ENCODE data around the gene OR10C1. TPM values are rescaled to one million over a fixed set of nuclear protein-coding genes. Genes with fewer than 3 reads are reported as not detected.

Gene OR10C1
- total RNA-seq, 1 experiment from 2014 or later = not detected

DNA sequence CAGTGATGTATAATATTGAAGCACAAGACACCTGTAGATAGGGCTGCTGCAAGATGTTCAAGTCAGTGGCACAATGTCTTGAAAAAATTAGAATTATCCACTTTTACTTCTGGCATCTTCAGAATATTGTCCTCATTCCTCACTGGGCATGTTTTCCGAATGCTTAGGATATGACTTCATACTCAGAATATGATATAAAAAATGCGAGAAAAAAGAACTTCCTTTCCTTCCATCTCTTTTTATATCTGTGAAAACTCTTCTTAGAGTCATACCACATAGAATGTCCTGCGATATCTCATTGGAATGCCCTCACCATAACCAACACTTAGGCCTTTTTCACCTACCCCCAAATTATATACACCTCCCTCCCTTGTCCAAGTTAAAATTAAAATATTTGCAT, 44.1 kb downstream of the OR10C1 start:
- CTCF ChIA-PET = no interaction called here

GRCh38 chr6:29483735-29484134, 44.6 kb downstream of the OR10C1 start:
- no peak for DNase-seq (ENCODE audit: low spot score)
- no peaks in the 10 kb centered on the region for H3K36me3 ChIP-seq (ENCODE audit: insufficient read depth, low read length, poor library complexity, severe bottlenecking)
- no peak overlapping the region for H3K4me3 ChIP-seq (ENCODE audit: low read depth, low read length, poor library complexity, severe bottlenecking)
- no TSS peak for BruUV-seq (replicated peaks)
- no peak overlapping the region for H3K27ac ChIP-seq (ENCODE audit: low read depth, low read length, poor library complexity, severe bottlenecking)
- H3K9me3 ChIP-seq (ENCODE audit: low read depth, low read length, poor library complexity, severe bottlenecking) = no peaks in the 10 kb centered on the region
- H3K4me1 ChIP-seq (ENCODE audit: insufficient read depth, low read length, poor library complexity, severe bottlenecking) = no peaks in the 10 kb centered on the region
- intact Hi-C loops (cut with micrococcal nuclease; ENCODE audit: unreplicated experiment) = no loop called here
- ChIA-PET POLR2A (ENCODE audit: low non-redundant PET) (no interaction called here), CTCF (no interaction called here)
- H3K27me3 ChIP-seq (replicated peaks; ENCODE audit: insufficient read depth, low read depth, low read length, poor library complexity) = no peaks in the 10 kb centered on the region
- TF ChIP-seq, protein P1, sequence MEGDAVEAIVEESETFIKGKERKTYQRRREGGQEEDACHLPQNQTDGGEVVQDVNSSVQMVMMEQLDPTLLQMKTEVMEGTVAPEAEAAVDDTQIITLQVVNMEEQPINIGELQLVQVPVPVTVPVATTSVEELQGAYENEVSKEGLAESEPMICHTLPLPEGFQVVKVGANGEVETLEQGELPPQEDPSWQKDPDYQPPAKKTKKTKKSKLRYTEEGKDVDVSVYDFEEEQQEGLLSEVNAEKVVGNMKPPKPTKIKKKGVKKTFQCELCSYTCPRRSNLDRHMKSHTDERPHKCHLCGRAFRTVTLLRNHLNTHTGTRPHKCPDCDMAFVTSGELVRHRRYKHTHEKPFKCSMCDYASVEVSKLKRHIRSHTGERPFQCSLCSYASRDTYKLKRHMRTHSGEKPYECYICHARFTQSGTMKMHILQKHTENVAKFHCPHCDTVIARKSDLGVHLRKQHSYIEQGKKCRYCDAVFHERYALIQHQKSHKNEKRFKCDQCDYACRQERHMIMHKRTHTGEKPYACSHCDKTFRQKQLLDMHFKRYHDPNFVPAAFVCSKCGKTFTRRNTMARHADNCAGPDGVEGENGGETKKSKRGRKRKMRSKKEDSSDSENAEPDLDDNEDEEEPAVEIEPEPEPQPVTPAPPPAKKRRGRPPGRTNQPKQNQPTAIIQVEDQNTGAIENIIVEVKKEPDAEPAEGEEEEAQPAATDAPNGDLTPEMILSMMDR (conservative IDR thresholded peaks at IDR 0.05; ENCODE audit: low read depth, low read length) = no peak
- no peak for TF ChIP-seq EZH2 (IDR thresholded peaks at IDR 0.05; ENCODE audit: borderline replicate concordance, low read depth, low read length, poor library complexity, severe bottlenecking)

More for the DNA sequence above, 44.1 kb downstream of the OR10C1 start:
- Histone ChIP-seq H3K36me3 (ENCODE audit: insufficient read depth, low read length, poor library complexity, severe bottlenecking) (no peaks in the 10 kb centered on the region), H3K27ac (ENCODE audit: low read depth, low read length, poor library complexity, severe bottlenecking) (no peak overlapping the region), H3K27me3 (replicated peaks; ENCODE audit: insufficient read depth, low read depth, low read length, poor library complexity) (no peaks in the 10 kb centered on the region), H3K9me3 (ENCODE audit: low read depth, low read length, poor library complexity, severe bottlenecking) (no peaks in the 10 kb centered on the region), H3K4me1 (ENCODE audit: insufficient read depth, low read length, poor library complexity, severe bottlenecking) (no peaks in the 10 kb centered on the region), H3K4me3 (ENCODE audit: low read depth, low read length, poor library complexity, severe bottlenecking) (no peak overlapping the region)
- no peak for DNase-seq (ENCODE audit: low spot score)
- TF ChIP-seq, protein P1 (conservative IDR thresholded peaks at IDR 0.05; ENCODE audit: low read depth, low read length) = no peak
- TF ChIP-seq EZH2 (IDR thresholded peaks at IDR 0.05; ENCODE audit: borderline replicate concordance, low read depth, low read length, poor library complexity, severe bottlenecking) = no peak
- no TSS peak for BruUV-seq (replicated peaks)
- POLR2A ChIA-PET (ENCODE audit: low non-redundant PET) = no interaction called here
- intact Hi-C loops (cut with micrococcal nuclease; ENCODE audit: unreplicated experiment) = no loop called here

- TF ChIP-seq, protein P1 (conservative IDR thresholded peaks at IDR 0.05; ENCODE audit: low read depth, low read length) = no peak
- TF ChIP-seq EZH2 (IDR thresholded peaks at IDR 0.05; ENCODE audit: borderline replicate concordance, low read depth, low read length, poor library complexity, severe bottlenecking) = no peak
- no peak overlapping the region for H3K4me3 ChIP-seq (ENCODE audit: low read depth, low read length, poor library complexity, severe bottlenecking)
- no TSS peak for BruUV-seq (replicated peaks)
- ChIA-PET POLR2A (ENCODE audit: low non-redundant PET) (no interaction called here), CTCF (no interaction called here)
- no peaks in the 10 kb centered on the region for H3K9me3 ChIP-seq (ENCODE audit: low read depth, low read length, poor library complexity, severe bottlenecking)
- intact Hi-C loops (cut with micrococcal nuclease; ENCODE audit: unreplicated experiment) = no loop called here
- no peak for DNase-seq (ENCODE audit: low spot score)
- no peaks in the 10 kb centered on the region for H3K36me3 ChIP-seq (ENCODE audit: insufficient read depth, low read length, poor library complexity, severe bottlenecking)
- no peaks in the 10 kb centered on the region for H3K27me3 ChIP-seq (replicated peaks; ENCODE audit: insufficient read depth, low read depth, low read length, poor library complexity)
- H3K4me1 ChIP-seq (ENCODE audit: insufficient read depth, low read length, poor library complexity, severe bottlenecking) = no peaks in the 10 kb centered on the region
- H3K27ac ChIP-seq (ENCODE audit: low read depth, low read length, poor library complexity, severe bottlenecking) = no peak overlapping the region
Observed at GRCh38 chr6:29486577-29486976, 47.5 kb downstream of the OR10C1 start.
